SK-N-SH treated with all-trans-retinoic acid at 6 μM for 48 hours (cell line): ENCODE results near the gene HELZ.

Experiments
- ARNTL ChIP-seq: fragments of 450-650 bp; formaldehyde crosslinking; IDR thresholded peaks from 2 replicates; pipeline ENCODE4 v1.5.0; 2020; ENCODE audit warnings: low read depth, mild to moderate bottlenecking, moderate library complexity, borderline replicate concordance
- BACH2 ChIP-seq: fragments of 250-450 bp; sonication (Bioruptor Pico); IDR thresholded peaks from 2 replicates; pipeline ENCODE4 v1.9.0; 2021; ENCODE audit warnings: mild to moderate bottlenecking, borderline replicate concordance
- ISL1 ChIP-seq: fragments of 250-450 bp; sonication (Bioruptor Pico); IDR thresholded peaks from 2 replicates; pipeline ENCODE4 v2.1.2; 2022; ENCODE audit warnings: mild to moderate bottlenecking, moderate library complexity
- PPARA ChIP-seq: fragments of 250-450 bp; sonication (Bioruptor Pico); IDR thresholded peaks from 2 replicates; pipeline ENCODE4 v1.5.0; 2020; ENCODE audit warnings: mild to moderate bottlenecking, borderline replicate concordance
- RARB ChIP-seq: fragments of 250-450 bp; sonication (Bioruptor Pico); IDR thresholded peaks from 2 replicates; pipeline ENCODE4 v1.8.0; 2021; ENCODE audit warnings: mild to moderate bottlenecking, moderate library complexity
- ZFP3 ChIP-seq: fragments of 250-450 bp; sonication (Bioruptor Pico); IDR thresholded peaks from 2 replicates; pipeline ENCODE4 v1.5.0; 2020; ENCODE audit warnings: mild to moderate bottlenecking, moderate library complexity
- TF ChIP-seq, protein P1 (sequence below): fragments of 250-450 bp; sonication (Bioruptor Pico); IDR thresholded peaks from 2 replicates; pipeline ENCODE4 v1.8.0; 2021; ENCODE audit warnings: low read depth, mild to moderate bottlenecking, moderate library complexity, borderline replicate concordance
- TF ChIP-seq, protein P2 (sequence below): fragments of 250-450 bp; sonication (Bioruptor Pico); IDR thresholded peaks from 2 replicates; pipeline ENCODE4 v1.8.0; 2020; ENCODE audit warnings: mild to moderate bottlenecking, moderate library complexity, borderline replicate concordance
- TF ChIP-seq, protein P3 (sequence below): fragments of 250-450 bp; sonication (Bioruptor Pico); IDR thresholded peaks from 2 replicates; pipeline ENCODE4 v1.5.1; 2021; ENCODE audit warnings: mild to moderate bottlenecking, moderate library complexity

DNA sequence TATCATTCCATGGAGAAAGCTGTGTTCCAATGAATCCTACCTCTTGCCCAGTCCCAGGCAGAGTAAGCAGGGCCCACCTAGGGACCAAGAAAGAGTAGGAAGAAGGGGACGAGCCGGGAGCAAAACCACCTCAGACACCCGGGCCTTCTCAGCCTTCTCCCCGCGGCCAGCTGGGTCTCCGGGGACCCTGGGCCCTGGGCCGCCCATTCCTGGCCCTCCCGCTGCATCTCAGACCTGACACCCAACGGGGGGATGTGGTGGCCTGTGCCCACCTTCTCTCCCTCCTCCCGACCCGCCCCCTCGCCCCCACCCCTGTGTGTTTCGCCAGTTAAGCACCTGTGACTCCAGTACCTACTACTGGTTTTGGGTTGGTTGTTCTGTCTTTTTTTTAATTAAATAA lies 212.0 kb downstream of the HELZ start:
- TF ChIP-seq, protein P1, sequence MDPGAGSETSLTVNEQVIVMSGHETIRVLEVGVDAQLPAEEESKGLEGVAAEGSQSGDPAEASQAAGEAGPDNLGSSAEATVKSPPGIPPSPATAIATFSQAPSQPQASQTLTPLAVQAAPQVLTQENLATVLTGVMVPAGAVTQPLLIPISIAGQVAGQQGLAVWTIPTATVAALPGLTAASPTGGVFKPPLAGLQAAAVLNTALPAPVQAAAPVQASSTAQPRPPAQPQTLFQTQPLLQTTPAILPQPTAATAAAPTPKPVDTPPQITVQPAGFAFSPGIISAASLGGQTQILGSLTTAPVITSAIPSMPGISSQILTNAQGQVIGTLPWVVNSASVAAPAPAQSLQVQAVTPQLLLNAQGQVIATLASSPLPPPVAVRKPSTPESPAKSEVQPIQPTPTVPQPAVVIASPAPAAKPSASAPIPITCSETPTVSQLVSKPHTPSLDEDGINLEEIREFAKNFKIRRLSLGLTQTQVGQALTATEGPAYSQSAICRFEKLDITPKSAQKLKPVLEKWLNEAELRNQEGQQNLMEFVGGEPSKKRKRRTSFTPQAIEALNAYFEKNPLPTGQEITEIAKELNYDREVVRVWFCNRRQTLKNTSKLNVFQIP (CRISPR knock-in tag), result no peak
- TF ChIP-seq, protein P2, sequence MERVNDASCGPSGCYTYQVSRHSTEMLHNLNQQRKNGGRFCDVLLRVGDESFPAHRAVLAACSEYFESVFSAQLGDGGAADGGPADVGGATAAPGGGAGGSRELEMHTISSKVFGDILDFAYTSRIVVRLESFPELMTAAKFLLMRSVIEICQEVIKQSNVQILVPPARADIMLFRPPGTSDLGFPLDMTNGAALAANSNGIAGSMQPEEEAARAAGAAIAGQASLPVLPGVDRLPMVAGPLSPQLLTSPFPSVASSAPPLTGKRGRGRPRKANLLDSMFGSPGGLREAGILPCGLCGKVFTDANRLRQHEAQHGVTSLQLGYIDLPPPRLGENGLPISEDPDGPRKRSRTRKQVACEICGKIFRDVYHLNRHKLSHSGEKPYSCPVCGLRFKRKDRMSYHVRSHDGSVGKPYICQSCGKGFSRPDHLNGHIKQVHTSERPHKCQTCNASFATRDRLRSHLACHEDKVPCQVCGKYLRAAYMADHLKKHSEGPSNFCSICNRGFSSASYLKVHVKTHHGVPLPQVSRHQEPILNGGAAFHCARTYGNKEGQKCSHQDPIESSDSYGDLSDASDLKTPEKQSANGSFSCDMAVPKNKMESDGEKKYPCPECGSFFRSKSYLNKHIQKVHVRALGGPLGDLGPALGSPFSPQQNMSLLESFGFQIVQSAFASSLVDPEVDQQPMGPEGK (CRISPR knock-in tag), result no peak
- TF ChIP-seq ZFP3 (no peak), RARB (no peak), PPARA (CRISPR knock-in tag) (no peak), ISL1 (no peak), BACH2 (CRISPR knock-in tag) (no peak), ARNTL (CRISPR knock-in tag) (no peak)
- TF ChIP-seq, protein P3, sequence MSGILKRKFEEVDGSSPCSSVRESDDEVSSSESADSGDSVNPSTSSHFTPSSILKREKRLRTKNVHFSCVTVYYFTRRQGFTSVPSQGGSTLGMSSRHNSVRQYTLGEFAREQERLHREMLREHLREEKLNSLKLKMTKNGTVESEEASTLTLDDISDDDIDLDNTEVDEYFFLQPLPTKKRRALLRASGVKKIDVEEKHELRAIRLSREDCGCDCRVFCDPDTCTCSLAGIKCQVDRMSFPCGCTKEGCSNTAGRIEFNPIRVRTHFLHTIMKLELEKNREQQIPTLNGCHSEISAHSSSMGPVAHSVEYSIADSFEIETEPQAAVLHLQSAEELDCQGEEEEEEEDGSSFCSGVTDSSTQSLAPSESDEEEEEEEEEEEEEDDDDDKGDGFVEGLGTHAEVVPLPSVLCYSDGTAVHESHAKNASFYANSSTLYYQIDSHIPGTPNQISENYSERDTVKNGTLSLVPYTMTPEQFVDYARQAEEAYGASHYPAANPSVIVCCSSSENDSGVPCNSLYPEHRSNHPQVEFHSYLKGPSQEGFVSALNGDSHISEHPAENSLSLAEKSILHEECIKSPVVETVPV (CRISPR knock-in tag), result no peak
